Measurements from ENCODE around the gene POU2F3.

DNA sequence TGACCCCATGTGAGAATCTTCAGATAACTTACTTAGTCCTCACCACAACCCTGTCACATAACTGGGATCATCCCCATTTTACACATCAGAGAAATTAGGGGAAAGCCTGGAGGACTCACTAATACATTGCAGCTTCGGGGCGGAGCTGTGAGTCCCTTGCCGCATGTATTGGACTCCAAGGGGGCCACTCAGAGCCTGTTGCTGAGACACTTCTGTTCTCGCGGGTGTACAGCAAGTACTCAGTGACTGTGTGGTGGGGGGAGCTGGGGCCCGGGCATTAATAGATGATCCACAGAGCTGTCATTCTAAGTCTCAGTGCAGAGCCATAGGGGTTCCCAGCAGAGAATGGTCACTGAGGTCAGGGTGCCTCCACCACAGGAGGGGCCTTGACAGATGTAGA is 15.6 kb upstream of the POU2F3 start:
- TF ChIP-seq, protein P1, sequence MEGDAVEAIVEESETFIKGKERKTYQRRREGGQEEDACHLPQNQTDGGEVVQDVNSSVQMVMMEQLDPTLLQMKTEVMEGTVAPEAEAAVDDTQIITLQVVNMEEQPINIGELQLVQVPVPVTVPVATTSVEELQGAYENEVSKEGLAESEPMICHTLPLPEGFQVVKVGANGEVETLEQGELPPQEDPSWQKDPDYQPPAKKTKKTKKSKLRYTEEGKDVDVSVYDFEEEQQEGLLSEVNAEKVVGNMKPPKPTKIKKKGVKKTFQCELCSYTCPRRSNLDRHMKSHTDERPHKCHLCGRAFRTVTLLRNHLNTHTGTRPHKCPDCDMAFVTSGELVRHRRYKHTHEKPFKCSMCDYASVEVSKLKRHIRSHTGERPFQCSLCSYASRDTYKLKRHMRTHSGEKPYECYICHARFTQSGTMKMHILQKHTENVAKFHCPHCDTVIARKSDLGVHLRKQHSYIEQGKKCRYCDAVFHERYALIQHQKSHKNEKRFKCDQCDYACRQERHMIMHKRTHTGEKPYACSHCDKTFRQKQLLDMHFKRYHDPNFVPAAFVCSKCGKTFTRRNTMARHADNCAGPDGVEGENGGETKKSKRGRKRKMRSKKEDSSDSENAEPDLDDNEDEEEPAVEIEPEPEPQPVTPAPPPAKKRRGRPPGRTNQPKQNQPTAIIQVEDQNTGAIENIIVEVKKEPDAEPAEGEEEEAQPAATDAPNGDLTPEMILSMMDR (IDR thresholded peaks at IDR 0.05) = no peak
- TF ChIP-seq EZH2phosphoT487 (IDR thresholded peaks at IDR 0.05) (no peak), EZH2 (IDR thresholded peaks at IDR 0.05) (no peak)
